ENCODE data around the gene NACC2. TPM values are rescaled to one million over a fixed set of nuclear protein-coding genes. Genes with fewer than 3 reads are reported as not detected.
A peak's percentile ranks its signal among the peaks of the same experiment; 100 is the strongest.

The NACC2 gene
- polyA plus RNA-seq, 1 donor (not counting 4 experiments of a cell fraction or from before 2014, with no cell fraction given) = 4.6 TPM

GRCh38 chr9:136118320-136119060 is 23.4 kb upstream of the NACC2 start, which contains the start of gene TMEM250:
Gene TMEM250, minus strand, starts transcription at chr9:136118875. Its CDS starts 1,975 bp downstream, at chr9:136116900.
- Histone ChIP-seq H3K27me3 (ENCODE audit: control insufficient read depth, extremely low read depth, insufficient read depth, low read length) (no peaks in the 10 kb centered on the region), H3K27ac (ENCODE audit: control insufficient read depth, insufficient read depth, low read length) (peak within 1 kb of the TSS; percentile 71), H3K4me3 (ENCODE audit: control insufficient read depth in 2 of 3, extremely low read depth in 1 of 3, insufficient read depth in 2 of 3, low read depth in 1 of 3, low read length in 3 of 3) (peak within 1 kb of the TSS; percentile 78 to 85 (median 85)), H4K20me1 (ENCODE audit: control insufficient read depth, extremely low read depth, insufficient read depth, low read length) (no peaks in the 10 kb centered on the region), H3K79me2 (ENCODE audit: control insufficient read depth, insufficient read depth, low read length) (peaks cover 20% of the 10 kb centered on the region), H2AFZ (ENCODE audit: control insufficient read depth, low read length) (peak within 1 kb of the TSS; percentile 40), H3K4me1 (ENCODE audit: control insufficient read depth, extremely low read depth, insufficient read depth, low read length) (peaks cover 19% of the 10 kb centered on the region), H3K9ac (ENCODE audit: control insufficient read depth, extremely low read depth, insufficient read depth, low read length) (peak within 1 kb of the TSS; percentile 87), H3K9me3 (ENCODE audit: control insufficient read depth, low read depth, low read length) (no peaks in the 10 kb centered on the region), H3K4me2 (ENCODE audit: control insufficient read depth, extremely low read depth, insufficient read depth, low read depth, low read length) (peak within 1 kb of the TSS; percentile 94), H3K36me3 (ENCODE audit: control insufficient read depth in 2 of 2, extremely low read depth in 1 of 2, insufficient read depth in 2 of 2, low read length in 2 of 2) (peaks cover 0 to 7% of the 10 kb centered on the region in 2 experiments), H3K9me1 (ENCODE audit: control insufficient read depth, extremely low read depth, insufficient read depth, low read length) (no peaks in the 10 kb centered on the region)
- dilution Hi-C loops (cut with MboI; ENCODE audit: extremely low pct_ligation_motif_present, low sequenced_read_pairs) = no loop called here
- TF ChIP-seq EZH2 (IDR thresholded peaks at IDR 0.05; ENCODE audit: low read length) (no peak), CTCF (optimal IDR thresholded peaks at IDR 0.05 in 1 of 3, IDR thresholded peaks at IDR 0.05 in 1 of 3, conservative IDR thresholded peaks at IDR 0.05 in 1 of 3; ENCODE audit: extremely low read depth in 1 of 3, insufficient read depth in 2 of 3, low read length in 3 of 3) (peak in 1 of 3 experiments; percentile 25)
- peak; percentile 75 for DNase-seq (ENCODE audit: low read depth, low spot score)
- FAIRE-seq = peak; percentile 83

- H2AFZ ChIP-seq (ENCODE audit: control insufficient read depth, low read length) = no peak overlapping the region
- no peaks in the 10 kb centered on the region for H3K27me3 ChIP-seq (ENCODE audit: control insufficient read depth, extremely low read depth, insufficient read depth, low read length)
- no peaks in the 10 kb centered on the region for H3K9me1 ChIP-seq (ENCODE audit: control insufficient read depth, extremely low read depth, insufficient read depth, low read length)
- H3K4me2 ChIP-seq (ENCODE audit: control insufficient read depth, extremely low read depth, insufficient read depth, low read depth, low read length) = peak overlapping the region; percentile 94
- dilution Hi-C loops (cut with MboI; ENCODE audit: extremely low pct_ligation_motif_present, low sequenced_read_pairs) = no loop called here
- H3K36me3 ChIP-seq (ENCODE audit: control insufficient read depth in 2 of 2, extremely low read depth in 1 of 2, insufficient read depth in 2 of 2, low read length in 2 of 2) = peaks cover 1 to 7% of the 10 kb centered on the region in 2 experiments
- DNase-seq (ENCODE audit: low read depth, low spot score) (no peak), FAIRE-seq (no peak)
- peak overlapping the region; percentile 87 for H3K9ac ChIP-seq (ENCODE audit: control insufficient read depth, extremely low read depth, insufficient read depth, low read length)
- H3K4me3 ChIP-seq (ENCODE audit: control insufficient read depth in 2 of 3, extremely low read depth in 1 of 3, insufficient read depth in 2 of 3, low read depth in 1 of 3, low read length in 3 of 3) = peak overlapping the region; percentile 78 to 85 (median 85)
- H3K79me2 ChIP-seq (ENCODE audit: control insufficient read depth, insufficient read depth, low read length) = peaks cover 20% of the 10 kb centered on the region
- H3K27ac ChIP-seq (ENCODE audit: control insufficient read depth, insufficient read depth, low read length) = peak overlapping the region; percentile 71
- TF ChIP-seq EZH2 (IDR thresholded peaks at IDR 0.05; ENCODE audit: low read length) = no peak
- no peak for TF ChIP-seq CTCF (optimal IDR thresholded peaks at IDR 0.05 in 1 of 3, IDR thresholded peaks at IDR 0.05 in 1 of 3, conservative IDR thresholded peaks at IDR 0.05 in 1 of 3; ENCODE audit: extremely low read depth in 1 of 3, insufficient read depth in 2 of 3, low read length in 3 of 3)
- no peaks in the 10 kb centered on the region for H3K9me3 ChIP-seq (ENCODE audit: control insufficient read depth, low read depth, low read length)
- H4K20me1 ChIP-seq (ENCODE audit: control insufficient read depth, extremely low read depth, insufficient read depth, low read length) = no peaks in the 10 kb centered on the region
- peaks cover 19% of the 10 kb centered on the region for H3K4me1 ChIP-seq (ENCODE audit: control insufficient read depth, extremely low read depth, insufficient read depth, low read length)
Observed at GRCh38 chr9:136117916-136118319, 22.8 kb upstream of the NACC2 start.
